Activated T-helper 1 cell treated with Interleukin-2 at 50 U/mL for 16 hours (primary cell): Measurements from ENCODE around the gene ARHGAP11A.
"Not testable (repeated sequence)": the region's sequence is repeated elsewhere in the genome, so short reads cannot be mapped to it uniquely, and the experiment has no call there.

Experiments used
- DNase-seq: peaks from one replicate; pipeline ENCODE4 v3.0.0-alpha.2; 2020; ENCODE audit warnings: low read depth

ARHGAP11A gene

GRCh38 chr15:32615051-32615870 lies at the start of gene ARHGAP11A:
ARHGAP11A (plus strand) TSS chr15:32615504; CDS start chr15:32616212, 708 bp downstream.
- DNase-seq, result peak; percentile 68

DNA sequence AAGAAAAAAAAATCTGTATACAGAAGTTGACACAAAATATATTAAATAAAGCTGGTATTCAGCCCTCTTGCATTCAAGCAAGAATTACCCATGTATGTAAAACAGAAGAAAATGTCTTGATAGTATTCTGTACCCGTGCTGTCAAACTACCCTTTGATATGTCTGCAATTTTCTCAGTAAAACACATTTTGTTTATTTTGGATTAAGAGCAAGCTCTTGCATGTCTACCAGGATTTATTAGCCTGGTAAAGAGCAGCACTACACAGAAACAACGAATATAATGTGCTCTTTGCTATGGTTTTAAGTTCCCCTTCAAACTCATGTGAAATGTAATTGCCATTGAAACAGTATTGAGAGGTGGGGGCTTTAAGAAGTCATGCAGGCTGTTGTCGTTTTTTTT lies 46.3 kb upstream of the ARHGAP11A start:
- not testable (repeated sequence) for DNase-seq

DNA sequence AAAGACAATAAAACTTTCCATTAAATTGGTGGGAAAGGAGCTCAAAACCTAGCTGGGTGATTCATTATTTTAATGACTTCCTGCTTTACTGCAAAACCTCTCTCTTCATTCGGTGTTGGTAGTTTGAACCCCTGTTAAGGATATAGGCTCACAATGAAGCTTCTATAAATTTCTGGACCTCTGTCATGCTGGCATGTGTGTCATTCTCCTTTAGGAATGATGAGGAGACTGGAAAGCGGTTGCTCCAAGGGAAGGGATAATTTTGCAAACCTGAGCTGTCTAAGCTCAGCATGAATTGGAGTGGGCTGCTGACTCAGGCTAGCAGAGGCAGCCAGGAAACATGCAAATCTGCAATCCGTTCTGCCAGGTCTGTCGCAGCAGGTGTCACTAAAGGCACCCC lies 36.8 kb upstream of the ARHGAP11A start:
- not testable (repeated sequence) for DNase-seq

- not testable (repeated sequence) for DNase-seq
Observed at GRCh38 chr15:32585844-32586243, 29.5 kb upstream of the ARHGAP11A start.

DNA sequence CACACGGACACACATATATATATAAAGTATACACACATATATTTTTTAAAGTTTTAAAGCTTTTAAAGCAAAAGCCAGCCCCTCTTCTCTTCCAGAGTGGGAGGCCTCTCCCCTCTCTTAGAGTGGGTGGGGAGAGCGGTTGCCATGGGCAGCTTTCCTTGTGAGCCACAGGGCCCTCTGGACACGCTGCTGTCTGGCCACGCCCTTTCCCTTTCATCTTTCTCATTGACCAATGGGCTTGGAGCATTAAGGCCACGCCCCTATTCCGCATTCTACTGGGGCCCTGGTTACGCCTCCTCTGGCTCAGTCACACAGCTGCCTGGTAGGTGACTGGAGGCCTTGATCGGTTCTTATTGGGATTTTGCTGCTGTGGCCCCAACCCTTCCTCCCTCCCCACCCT lies 22.2 kb upstream of the ARHGAP11A start, which contains the start of gene GOLGA8N:
Gene GOLGA8N, plus strand, starts transcription at position 306 of the 400 bp plus-strand sequence.
- DNase-seq, result not testable (repeated sequence)

DNA sequence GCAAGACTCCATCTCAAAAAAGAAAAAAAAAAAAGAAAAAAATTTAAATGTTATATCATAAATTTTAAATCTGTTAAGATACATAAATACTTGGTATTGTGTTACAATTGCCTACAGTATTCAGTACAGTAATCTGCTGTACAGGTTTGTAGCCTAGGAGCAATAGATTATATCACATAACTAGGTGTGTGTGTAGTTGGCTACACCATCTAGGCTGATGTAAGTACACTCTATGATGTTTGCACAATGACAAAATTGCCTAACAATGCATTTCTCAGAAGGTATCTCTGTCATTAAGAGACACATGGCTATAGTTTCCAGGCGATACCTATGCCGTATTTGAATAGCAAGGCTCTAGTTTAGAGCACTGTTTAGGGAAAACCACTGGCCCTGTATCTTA lies 5.8 kb upstream of the ARHGAP11A start:
- not testable (repeated sequence) for DNase-seq

DNA sequence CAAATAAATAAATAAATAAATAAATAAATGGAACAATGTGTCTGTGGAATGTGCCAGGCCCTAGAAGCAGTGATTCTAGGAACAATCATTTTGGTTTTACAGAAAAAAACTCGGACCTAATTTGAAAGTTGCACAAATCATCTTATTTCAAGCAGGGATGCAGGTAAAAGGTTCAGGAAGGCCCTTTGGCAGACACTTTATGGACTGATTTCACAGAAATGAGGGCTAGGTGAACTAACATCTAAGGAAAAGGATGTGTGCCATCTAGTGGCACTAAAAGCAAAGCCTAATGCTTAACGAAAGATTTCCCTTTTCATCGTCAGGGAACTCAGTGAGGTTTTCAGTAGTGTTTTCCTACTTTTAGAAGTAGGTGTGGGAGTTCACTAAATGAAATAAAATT lies 4.6 kb upstream of the ARHGAP11A start:
- not testable (repeated sequence) for DNase-seq

DNA sequence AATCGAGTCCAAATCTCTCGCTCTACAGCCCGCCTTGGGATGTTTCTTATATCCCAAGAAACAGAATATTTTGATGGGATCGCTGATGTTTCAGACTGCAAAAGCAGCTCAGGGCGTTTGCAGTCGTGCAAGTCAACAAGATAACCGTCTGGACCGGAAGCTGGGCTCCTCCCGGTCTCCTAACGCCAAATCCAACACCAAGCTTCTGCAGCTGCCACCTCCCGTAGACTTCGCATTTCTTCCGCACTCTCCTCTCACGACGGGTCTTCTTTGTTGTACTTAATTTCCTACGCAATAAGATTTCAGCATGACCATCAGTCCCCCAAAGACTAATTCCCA lies 623 bp upstream of the ARHGAP11A start:
- DNase-seq, result not testable (repeated sequence)

GRCh38 chr15:32615871-32616426 lies 645 bp downstream of the ARHGAP11A start:
- not testable (repeated sequence) for DNase-seq

DNA sequence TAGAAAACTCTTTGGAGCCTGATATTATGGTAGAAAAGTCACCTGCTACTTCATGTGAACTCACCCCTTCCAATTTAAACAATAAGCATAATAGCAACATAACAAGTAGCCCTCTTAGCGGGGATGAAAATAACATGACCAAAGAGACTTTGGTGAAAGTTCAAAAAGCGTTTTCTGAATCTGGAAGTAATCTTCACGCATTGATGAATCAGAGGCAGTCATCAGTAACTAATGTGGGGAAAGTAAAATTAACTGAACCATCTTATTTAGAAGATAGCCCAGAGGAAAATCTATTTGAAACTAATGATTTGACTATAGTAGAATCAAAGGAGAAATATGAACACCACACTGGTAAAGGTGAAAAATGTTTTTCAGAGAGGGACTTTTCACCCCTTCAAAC lies 21.1 kb downstream of the ARHGAP11A start:
- DNase-seq, result no peak

GRCh38 chr15:32636908-32637567 lies 21.7 kb downstream of the ARHGAP11A start:
- no peak for DNase-seq

DNA sequence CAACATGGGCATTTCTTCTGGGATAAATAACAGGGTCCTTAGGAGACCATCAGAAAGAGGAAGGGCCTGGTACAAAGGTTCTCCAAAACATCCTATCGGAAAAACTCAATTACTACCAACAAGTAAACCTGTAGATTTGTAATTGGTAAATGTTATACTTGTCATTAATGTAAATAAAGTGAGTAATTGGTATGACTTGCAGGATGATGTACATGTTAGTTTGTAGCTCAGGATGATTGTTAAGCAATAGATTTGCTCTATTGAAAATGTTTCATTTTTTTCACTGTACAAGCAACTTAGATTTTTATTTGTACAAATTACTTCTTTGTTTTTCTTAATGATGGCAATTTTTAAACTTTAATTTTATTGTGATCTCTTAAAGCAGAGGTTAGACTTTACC lies 22.4 kb downstream of the ARHGAP11A start:
- no peak for DNase-seq

DNA sequence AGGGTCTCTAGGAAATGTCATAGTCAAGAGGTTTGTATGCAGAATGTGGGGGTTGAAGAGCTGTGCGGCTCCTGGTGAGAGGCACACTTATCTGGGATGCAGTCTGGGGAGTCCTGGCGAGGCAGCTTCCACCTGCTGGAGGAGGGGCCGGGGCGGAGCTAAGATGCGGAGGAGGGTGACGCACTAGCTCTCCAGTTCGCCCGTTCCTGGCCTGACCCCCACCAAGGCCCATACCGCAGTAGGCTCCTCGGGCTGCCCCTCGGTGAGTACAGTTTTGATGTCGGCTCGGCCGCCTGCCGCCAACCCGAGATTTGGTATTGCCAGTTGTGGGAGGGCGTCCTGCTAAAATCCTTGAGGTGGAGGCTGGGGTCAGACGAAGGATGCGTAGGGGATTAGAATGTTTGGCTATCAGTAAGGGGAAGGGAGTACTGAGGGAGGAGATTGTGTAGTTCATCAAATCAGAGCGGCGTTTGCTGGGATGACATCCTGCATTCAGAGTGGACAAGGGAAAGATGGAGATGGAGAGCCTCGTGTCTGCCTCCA lies 26.3 kb downstream of the ARHGAP11A start, which contains the start of gene SCG5:
Gene SCG5, plus strand, starts transcription at position 194 of the 543 bp plus-strand sequence. CDS start 1,883 bp downstream, outside the sequence.
- no peak for DNase-seq

DNA sequence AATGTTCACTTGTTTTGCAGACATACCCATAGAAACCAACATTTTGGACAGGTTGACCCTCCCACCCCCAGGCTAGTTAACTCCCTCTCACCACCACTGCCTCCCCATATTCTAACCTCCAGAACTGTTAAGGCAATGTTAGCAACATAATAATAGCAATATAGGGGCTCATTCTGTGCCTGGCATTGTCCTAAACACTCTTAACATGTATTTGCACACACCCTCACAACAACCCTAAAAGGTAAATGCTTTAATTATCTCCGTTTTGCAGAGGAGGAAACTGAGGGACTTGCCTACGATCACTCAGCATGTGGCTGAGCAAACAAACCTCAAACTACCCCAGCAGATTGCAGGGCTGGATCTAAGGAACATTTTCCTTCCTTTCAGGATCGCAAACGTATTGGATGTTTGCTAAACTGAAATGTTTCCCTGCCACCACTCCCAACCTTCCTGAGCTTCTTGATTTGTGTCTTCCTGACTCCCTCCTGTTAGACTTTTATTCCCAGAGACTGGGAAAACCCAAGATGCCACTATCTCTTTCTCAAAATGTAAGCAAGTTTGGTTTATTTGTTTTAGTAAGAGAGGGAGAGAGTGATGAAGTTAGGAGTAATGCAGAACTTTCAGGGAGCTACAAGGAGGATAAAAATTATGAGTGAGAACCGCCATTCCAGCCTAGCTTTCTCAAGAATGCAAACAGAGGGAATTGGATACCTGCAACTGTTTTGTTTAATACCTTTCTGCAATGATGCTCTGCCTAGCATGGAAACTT lies 27.5 kb downstream of the ARHGAP11A start:
- no peak for DNase-seq

DNA sequence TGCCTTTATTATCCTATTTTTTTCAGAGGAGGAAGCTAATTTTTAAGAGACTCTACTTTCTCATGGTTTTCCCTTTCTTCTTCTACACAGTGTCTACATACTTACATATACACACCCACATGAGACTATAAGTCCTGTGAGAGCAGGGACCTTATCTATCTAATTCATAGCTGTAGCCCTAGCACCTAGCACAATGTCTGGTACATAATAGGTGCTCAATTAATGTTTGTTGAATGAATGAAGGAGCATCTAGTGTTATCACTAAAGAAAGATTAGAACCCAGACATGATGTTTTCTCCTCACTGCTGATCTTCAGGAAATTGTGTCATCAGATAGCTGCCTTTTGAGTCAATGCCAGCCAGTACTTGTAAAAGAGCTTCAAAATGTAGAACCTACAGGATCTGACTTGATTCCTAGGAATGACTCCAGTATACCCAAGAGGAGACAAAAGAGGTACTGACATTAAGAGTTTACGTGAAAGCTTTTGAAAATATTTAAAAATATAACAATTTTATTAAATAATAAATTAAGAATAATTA lies 28.7 kb downstream of the ARHGAP11A start:
- DNase-seq, result no peak

GRCh38 chr15:32646291-32646690 lies 31.0 kb downstream of the ARHGAP11A start:
- DNase-seq, result no peak

DNA sequence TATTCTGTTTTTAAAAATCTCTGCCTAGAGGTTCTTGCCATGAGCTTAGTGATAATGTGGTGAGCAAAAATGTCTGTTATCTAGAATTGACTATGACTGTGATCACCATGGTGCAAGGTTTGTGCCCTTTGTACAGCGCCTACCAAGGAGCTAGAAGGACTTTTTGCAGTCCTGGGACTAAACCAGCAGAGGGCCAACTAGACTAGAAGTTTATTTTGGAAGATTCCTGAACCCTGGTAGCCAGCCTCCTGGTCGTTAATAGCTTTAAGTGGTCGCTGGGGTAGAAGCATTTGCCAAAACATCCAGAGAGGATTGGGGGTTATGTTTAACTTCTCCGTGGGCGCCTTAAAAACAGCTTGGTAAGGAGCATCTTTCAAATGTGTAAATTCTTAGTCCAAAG lies 34.0 kb downstream of the ARHGAP11A start:
- DNase-seq, result no peak

DNA sequence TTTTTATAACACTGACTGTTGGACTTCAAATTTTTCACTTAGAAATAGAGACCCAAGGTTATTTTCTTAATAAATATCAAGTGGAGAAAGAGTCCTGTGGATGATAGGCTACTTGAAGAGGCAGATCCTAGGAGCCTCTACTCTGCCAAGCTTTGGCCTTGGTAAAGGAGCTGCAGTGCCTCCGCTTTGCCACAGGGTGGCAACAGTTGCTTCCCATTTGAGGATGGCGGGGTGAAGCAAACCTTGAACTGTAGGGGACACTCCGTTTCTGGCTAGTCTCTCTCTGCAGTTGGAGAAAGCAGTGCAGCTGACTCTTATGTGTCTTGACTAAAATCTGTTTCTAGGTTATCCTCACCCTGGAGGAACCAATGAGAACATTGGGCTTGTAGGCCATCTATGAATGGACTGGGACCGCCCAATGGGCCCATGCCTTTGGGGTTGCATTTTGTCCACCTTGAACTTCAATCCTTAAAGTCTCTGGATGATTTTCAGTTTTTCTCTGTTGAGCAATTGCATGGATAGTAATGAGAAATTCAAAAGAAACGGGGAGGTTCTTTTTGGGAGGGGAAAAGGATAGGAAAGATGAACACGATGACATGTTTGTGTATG lies 36.0 kb downstream of the ARHGAP11A start:
- DNase-seq, result peak; percentile 9

DNA sequence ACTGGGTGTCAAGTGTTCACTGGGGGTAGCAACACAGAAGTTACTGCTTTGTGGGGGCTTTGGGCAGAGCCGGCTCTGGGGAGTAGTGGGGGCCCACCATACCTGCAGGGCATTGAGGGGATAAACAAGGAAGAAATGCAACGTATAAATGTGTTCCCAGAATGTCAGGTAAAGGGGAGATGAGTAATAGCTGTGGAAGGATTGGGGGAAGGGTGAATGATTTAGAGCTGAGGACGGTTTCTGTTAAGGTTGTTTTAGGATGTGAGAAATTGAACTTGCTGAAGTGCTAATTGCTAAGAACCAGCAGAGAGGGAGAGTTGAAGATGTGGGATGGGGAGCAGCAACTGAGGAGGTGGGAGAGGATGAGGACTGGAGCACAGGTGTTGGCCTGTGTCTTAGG lies 36.9 kb downstream of the ARHGAP11A start:
- no peak for DNase-seq

GRCh38 chr15:32656091-32656490 lies 40.8 kb downstream of the ARHGAP11A start:
- no peak for DNase-seq

GRCh38 chr15:32656496-32656895 lies 41.2 kb downstream of the ARHGAP11A start:
- DNase-seq, result no peak
